NT2/D1 (cell line): Measurements from ENCODE around the gene MROH2A.

ENCODE experiments used
- YY1 ChIP-seq: IDR thresholded peaks from 2 replicates; pipeline ENCODE4 v1.6.1; 2011; ENCODE audit not compliant: insufficient read length, insufficient read depth
- ZNF274 ChIP-seq: IDR thresholded peaks from 2 replicates; pipeline ENCODE4 v1.6.1; 2011; ENCODE audit warnings: mild to moderate bottlenecking, low read depth, low read length

DNA sequence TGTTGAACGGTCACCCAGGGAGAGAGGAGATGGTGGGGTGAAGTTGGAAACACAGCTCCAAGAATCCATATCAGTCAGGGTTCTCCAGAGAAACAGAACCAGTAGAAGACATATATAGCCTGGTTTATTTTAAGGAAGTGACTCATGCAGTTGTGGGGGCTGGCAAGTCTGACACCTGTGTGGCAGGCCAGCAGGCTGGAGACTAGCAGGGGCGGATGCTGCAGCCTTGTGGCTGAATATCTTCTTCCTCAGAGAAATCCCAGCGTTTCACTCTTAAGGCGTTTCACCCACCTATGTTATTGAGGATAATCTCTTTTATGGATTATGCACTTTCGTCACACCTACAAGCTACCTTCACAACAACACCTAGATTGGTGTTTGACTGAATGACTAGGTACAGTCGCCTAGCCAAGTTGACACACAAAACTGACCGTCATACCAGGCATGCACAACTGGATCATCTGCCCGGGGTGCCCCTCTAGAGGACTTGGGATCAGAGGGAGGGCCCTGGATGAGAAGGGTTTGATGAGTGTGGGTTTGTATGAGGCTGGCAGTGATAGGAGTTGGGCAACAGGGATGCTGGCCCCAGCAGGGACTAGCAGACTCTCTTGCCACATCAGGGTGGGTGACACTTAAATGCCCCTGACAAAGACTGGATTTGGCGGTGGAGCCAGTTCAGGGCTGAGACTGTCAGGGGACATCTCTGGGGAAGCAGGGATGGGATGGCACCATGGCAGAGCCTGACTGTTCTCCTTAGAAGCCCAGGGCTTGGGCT lies 23.4 kb downstream of the MROH2A start:
- no peak for TF ChIP-seq YY1
- no peak for TF ChIP-seq ZNF274
